ENCODE measurements around the gene ACSS1.

ACSS1 gene

DNA sequence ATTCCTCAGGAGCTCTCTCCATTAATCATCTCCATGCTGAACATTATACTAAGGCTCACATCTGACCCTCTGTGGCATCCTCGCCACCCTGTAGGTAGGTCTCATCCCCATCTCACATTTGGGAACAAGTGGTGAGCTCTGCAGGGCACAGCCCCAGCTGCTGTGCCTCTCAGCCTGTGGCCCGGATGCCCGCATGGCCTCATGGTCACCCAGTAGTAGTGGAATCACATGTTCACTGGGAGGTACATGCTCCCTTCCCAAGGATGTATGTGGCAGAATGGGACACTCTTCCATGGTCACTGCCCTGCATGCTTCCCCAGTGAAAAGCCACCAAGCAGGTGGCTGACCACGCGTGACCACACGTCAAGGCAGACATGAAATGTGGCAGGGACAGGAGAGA is 39.1 kb downstream of the ACSS1 start:
- TF ChIP-seq, protein P1, sequence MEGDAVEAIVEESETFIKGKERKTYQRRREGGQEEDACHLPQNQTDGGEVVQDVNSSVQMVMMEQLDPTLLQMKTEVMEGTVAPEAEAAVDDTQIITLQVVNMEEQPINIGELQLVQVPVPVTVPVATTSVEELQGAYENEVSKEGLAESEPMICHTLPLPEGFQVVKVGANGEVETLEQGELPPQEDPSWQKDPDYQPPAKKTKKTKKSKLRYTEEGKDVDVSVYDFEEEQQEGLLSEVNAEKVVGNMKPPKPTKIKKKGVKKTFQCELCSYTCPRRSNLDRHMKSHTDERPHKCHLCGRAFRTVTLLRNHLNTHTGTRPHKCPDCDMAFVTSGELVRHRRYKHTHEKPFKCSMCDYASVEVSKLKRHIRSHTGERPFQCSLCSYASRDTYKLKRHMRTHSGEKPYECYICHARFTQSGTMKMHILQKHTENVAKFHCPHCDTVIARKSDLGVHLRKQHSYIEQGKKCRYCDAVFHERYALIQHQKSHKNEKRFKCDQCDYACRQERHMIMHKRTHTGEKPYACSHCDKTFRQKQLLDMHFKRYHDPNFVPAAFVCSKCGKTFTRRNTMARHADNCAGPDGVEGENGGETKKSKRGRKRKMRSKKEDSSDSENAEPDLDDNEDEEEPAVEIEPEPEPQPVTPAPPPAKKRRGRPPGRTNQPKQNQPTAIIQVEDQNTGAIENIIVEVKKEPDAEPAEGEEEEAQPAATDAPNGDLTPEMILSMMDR (IDR thresholded peaks at IDR 0.05; ENCODE audit: low read depth, low read length) = no peak
- in situ Hi-C loops (cut with HindIII; ENCODE audit: low sequenced_read_pairs) = no loop called here
- no peak for DNase-seq (ENCODE audit: low read depth, low spot score)
- no peak overlapping the region for H3K4me3 ChIP-seq (ENCODE audit: low read depth, low read length)

GRCh38 chr20:25018425-25018824 is 39.5 kb downstream of the ACSS1 start:
- TF ChIP-seq, protein P1 (IDR thresholded peaks at IDR 0.05; ENCODE audit: low read depth, low read length) = no peak
- H3K4me3 ChIP-seq (ENCODE audit: low read depth, low read length) = no peak overlapping the region
- in situ Hi-C loops (cut with HindIII; ENCODE audit: low sequenced_read_pairs) = no loop called here
- no peak for DNase-seq (ENCODE audit: low read depth, low spot score)

DNA sequence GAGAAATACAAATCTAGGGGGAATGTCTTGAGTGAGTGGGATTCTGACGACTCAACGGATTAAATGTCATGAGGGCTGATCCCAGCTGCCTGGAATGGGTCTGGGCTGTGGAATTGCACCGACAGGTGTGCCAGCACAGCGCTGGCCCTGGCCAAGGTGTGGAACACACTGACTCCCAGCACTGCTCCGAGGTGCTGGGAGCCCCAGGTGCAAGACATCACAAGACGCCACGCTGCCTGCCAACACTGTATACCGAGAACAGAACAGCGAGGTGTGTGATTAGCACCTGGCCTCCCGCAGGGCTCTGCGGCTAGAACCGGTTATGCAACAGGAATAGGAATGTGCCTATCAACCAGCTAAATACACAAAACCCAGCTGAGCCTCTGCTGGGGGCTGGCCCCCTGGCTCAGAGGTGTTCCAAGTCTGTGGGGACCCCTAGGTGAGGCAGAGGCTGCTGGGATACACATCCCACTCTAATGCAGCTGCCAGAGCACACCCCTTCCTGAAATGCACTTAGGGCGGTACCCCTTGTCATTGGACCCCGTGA is 40.6 kb downstream of the ACSS1 start:
- H3K4me3 ChIP-seq (ENCODE audit: low read depth, low read length) = no peak overlapping the region
- in situ Hi-C loops (cut with HindIII; ENCODE audit: low sequenced_read_pairs) = no loop called here
- TF ChIP-seq, protein P1 (IDR thresholded peaks at IDR 0.05; ENCODE audit: low read depth, low read length) = no peak
- DNase-seq (ENCODE audit: low read depth, low spot score) = no peak

- TF ChIP-seq, protein P1 (IDR thresholded peaks at IDR 0.05; ENCODE audit: low read depth, low read length) = no peak
- DNase-seq (ENCODE audit: low read depth, low spot score) = no peak
- H3K4me3 ChIP-seq (ENCODE audit: low read depth, low read length) = no peak overlapping the region
- in situ Hi-C loops (cut with HindIII; ENCODE audit: low sequenced_read_pairs) = no loop called here
Measured at GRCh38 chr20:25016471-25016870, 41.5 kb downstream of the ACSS1 start.

DNA sequence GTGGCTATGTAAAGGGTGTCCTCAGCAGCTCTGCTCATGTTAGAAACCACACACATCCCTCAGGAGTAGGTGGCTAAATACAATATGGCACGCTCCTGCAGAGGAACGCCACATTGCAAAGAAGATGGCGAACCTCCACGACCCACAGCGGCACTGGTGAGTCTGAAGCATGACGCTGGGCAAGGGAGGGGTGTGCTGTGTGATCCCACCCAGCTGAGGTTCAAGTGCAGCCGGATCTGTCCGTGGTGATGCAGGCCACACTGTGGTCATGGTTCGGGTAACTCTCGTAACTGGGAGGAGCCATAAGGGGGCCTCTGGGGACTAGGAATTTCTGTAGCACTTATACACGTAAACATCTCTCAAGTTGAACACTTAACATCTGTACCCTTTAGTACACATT is 42.0 kb downstream of the ACSS1 start:
- TF ChIP-seq, protein P1 (IDR thresholded peaks at IDR 0.05; ENCODE audit: low read depth, low read length) = no peak
- in situ Hi-C loops (cut with HindIII; ENCODE audit: low sequenced_read_pairs) = no loop called here
- DNase-seq (ENCODE audit: low read depth, low spot score) = no peak
- no peak overlapping the region for H3K4me3 ChIP-seq (ENCODE audit: low read depth, low read length)

- no peak for DNase-seq (ENCODE audit: low read depth, low spot score)
- H3K4me3 ChIP-seq (ENCODE audit: low read depth, low read length) = no peak overlapping the region
Measured at GRCh38 chr20:25014816-25015215, 43.1 kb downstream of the ACSS1 start.

More at GRCh38 chr20:25014816-25015215, 43.1 kb downstream of the ACSS1 start:
- in situ Hi-C loops (cut with HindIII; ENCODE audit: low sequenced_read_pairs) = no loop called here
- TF ChIP-seq, protein P1 (IDR thresholded peaks at IDR 0.05; ENCODE audit: low read depth, low read length) = no peak

Data from astrocyte of the spinal cord (primary cell).